Stimulated activated memory B cell treated with anti-CD40 and anti-IgM and Interleukin-4, amounts not matched to agents 10 μg/mL and 1 μg/mL and 100 μg/mL, for 72 hours (primary cell): ENCODE results near the gene SYT11.

Experiments used
- ATAC-seq: fragments of 150-1000 bp; cut with Tn5 transposase; 2 replicates; pipeline ENCODE4 v1.10.0; 2021
- H3K27ac Mint-ChIP-seq: one replicate; pipeline ENCODE4 v1.8.0; 2022; ENCODE audit warnings: mild to moderate bottlenecking, mixed read lengths
- H3K27me3 Mint-ChIP-seq: one replicate; pipeline ENCODE4 v1.8.0; 2022; ENCODE audit warnings: mixed read lengths
- H3K36me3 Mint-ChIP-seq: one replicate; pipeline ENCODE4 v1.8.0; 2022; ENCODE audit warnings: mixed read lengths
- H3K4me1 Mint-ChIP-seq: one replicate; pipeline ENCODE4 v1.8.0; 2022; ENCODE audit warnings: mixed read lengths
- H3K4me3 Mint-ChIP-seq: one replicate; pipeline ENCODE4 v1.8.0; 2022; ENCODE audit warnings: mild to moderate bottlenecking, moderate library complexity, mixed read lengths
- H3K9me3 Mint-ChIP-seq: one replicate; pipeline ENCODE4 v1.8.0; 2022; ENCODE audit warnings: mixed read lengths

SYT11 gene

DNA sequence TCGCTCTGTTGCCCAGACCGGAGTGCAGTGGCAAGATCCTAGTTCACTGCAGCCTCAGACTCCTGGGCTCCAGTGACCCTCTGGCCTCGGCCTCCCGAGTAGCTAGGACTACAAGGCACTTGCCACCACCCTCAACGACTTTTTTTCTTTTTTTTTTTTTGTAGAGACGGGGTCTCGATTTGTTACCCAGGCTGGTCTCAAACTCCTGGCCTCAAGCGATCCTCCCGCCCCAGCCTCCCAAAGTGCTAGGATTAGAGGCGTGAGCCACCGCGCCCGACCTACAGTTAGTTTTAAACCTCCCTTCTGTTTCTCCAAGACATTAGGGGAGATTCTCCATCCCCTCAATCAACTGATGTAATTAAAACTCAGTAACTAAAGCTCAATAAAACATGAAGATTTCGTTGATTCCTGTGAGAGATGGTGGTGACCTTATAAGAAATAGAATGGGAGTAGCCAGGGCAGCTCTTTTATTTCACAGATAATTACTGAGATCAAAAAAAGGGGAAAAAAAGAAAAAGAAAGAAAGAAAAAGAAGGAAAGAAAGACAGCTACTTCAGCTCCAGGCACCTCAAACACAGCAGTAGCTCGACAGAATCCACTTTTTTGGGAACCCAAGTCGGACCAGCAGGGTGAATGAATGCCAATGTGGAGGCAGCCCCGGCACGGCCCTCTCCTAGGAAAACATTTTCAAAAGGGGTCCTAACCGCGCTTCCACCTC lies 3.0 kb upstream of the SYT11 start:
- Mint-ChIP-seq H3K27me3 (peaks cover 7% of the 10 kb centered on the region), H3K9me3 (no peaks in the 10 kb centered on the region), H3K4me3 (peak overlapping the region; percentile 99), H3K4me1 (peaks cover 63% of the 10 kb centered on the region), H3K27ac (peak overlapping the region; percentile 95), H3K36me3 (peaks cover 29% of the 10 kb centered on the region)
- no peak for ATAC-seq

- peaks cover 14% of the 10 kb centered on the region for H3K27me3 Mint-ChIP-seq
- H3K9me3 Mint-ChIP-seq, result no peaks in the 10 kb centered on the region
- peaks cover 54% of the 10 kb centered on the region for H3K4me1 Mint-ChIP-seq
- H3K4me3 Mint-ChIP-seq, result peak within 1 kb of the TSS; percentile 99
- H3K27ac Mint-ChIP-seq, result peak within 1 kb of the TSS; percentile 95
- ATAC-seq, result peak; percentile 83
- peaks cover 23% of the 10 kb centered on the region for H3K36me3 Mint-ChIP-seq
Measured at GRCh38 chr1:155856975-155857930, 2.1 kb upstream of the SYT11 start, which contains the start of gene GON4L. Gene GON4L, minus strand, starts transcription at chr1:155857214. Its CDS starts 3,434 bp downstream, at chr1:155853780.

DNA sequence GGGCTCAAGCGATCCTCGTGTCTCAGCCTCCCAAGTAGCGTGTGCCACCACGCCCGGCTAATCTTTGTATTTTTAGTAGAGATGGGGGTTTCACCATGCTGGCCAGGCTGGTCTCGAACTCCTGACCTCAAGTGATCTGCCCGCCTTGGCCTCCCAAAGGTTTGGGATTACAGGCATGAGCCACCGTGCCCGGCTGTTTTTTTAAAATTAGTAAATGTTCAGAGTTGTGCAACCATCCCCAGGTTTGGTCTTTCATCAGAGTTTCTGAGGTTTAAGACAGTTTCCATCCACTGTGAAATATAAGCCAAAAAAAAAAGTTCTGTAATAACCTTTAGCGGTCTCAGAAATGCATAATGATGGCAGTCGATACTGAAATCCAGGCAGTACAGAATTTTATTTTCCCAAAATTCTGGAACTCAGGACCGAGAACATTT lies 550 bp upstream of the SYT11 start:
- Mint-ChIP-seq H3K27ac (peak overlapping the region; percentile 95), H3K36me3 (peaks cover 11% of the 10 kb centered on the region), H3K4me1 (peaks cover 44% of the 10 kb centered on the region), H3K9me3 (no peaks in the 10 kb centered on the region), H3K27me3 (peaks cover 21% of the 10 kb centered on the region), H3K4me3 (peak overlapping the region; percentile 86)
- peak; percentile 25 for ATAC-seq

DNA sequence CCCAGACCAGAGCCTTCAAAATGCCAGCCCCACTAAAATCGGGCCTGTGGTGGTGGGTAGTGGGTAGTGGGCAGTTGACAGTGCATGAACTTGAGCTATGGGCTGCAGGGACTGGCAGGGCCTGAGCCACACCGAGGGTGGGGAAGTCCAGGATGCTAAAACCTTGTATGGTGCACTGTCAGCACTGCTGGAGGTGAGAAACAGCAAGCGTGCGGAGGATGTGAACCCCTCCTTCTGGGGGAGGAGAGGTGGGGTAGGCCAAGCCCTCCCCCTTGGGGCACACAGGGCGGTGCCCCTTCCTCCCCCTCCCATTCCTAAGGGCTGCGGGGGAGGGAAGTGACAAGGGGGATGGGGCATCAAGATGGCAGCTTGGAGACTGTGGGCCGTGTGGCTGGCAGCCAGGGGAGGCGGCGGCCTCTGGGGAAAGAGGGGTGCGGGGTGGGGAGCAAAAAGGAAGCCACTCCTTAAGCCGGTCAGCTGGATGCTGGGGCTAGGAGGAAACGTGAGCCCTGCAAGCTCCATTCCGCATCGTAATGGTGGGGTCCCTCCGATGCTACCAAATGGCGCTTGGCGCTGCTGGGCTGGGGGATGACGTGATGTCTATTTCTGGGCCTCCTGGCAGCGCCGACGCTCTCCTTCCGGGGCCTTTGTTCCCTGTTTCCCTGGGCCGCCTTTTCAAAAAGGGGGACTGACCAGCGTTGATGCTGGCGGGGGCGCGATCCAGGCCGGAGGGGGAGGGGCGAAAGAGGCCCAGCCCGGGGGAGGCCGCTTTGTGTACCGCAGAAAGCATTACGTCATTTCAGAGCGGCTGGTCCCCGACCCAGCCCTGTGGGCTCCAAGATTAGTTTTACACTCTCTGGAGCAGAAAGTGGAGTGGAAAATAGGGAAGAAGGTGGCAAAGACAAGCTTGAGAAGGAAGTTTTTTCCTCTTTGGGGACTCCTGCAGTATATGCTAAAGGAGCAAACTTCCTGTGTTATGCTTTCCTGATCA lies 809 bp downstream of the SYT11 start:
- ATAC-seq, result peak; percentile 47
- Mint-ChIP-seq H3K4me3 (peak overlapping the region; percentile 86), H3K27ac (peak overlapping the region; percentile 95), H3K36me3 (peaks cover 2% of the 10 kb centered on the region), H3K4me1 (peaks cover 42% of the 10 kb centered on the region), H3K27me3 (peaks cover 21% of the 10 kb centered on the region), H3K9me3 (no peaks in the 10 kb centered on the region)

GRCh38 chr1:155860970-155861510 lies 1.7 kb downstream of the SYT11 start:
- Mint-ChIP-seq H3K4me3 (no peak overlapping the region), H3K9me3 (no peaks in the 10 kb centered on the region), H3K36me3 (no peaks in the 10 kb centered on the region), H3K27me3 (peaks cover 21% of the 10 kb centered on the region), H3K27ac (no peak overlapping the region), H3K4me1 (peaks cover 37% of the 10 kb centered on the region)
- ATAC-seq, result no peak

DNA sequence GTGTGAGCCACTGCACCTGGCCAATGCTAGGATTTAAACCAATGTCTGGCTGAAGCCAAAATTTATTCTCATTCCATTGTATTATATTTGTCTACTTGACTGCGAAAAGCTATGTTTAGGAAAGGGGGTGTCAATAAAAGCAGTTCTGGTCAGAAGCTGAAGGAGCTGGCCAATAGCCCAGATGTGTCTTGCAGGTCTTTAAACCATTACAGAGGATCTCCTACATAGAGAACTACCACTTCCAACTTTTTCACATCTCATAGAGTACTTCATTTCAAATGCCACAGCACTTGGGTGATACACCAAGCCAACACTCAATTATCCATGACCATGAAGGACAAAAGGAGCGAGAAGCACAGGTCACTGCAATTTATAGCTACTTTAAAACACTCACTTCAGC lies 2.5 kb downstream of the SYT11 start:
- peaks cover 28% of the 10 kb centered on the region for H3K4me1 Mint-ChIP-seq
- no peaks in the 10 kb centered on the region for H3K9me3 Mint-ChIP-seq
- H3K27ac Mint-ChIP-seq, result no peak overlapping the region
- no peak for ATAC-seq
- no peaks in the 10 kb centered on the region for H3K36me3 Mint-ChIP-seq
- H3K4me3 Mint-ChIP-seq, result no peak overlapping the region
- H3K27me3 Mint-ChIP-seq, result peaks cover 21% of the 10 kb centered on the region

GRCh38 chr1:155864393-155864792 lies 5.0 kb downstream of the SYT11 start:
- H3K27me3 Mint-ChIP-seq, result peaks cover 21% of the 10 kb centered on the region
- no peak overlapping the region for H3K4me3 Mint-ChIP-seq
- peaks cover 8% of the 10 kb centered on the region for H3K4me1 Mint-ChIP-seq
- H3K9me3 Mint-ChIP-seq, result no peaks in the 10 kb centered on the region
- H3K36me3 Mint-ChIP-seq, result no peaks in the 10 kb centered on the region
- H3K27ac Mint-ChIP-seq, result no peak overlapping the region
- ATAC-seq, result no peak

- no peaks in the 10 kb centered on the region for H3K9me3 Mint-ChIP-seq
- no peak for ATAC-seq
- H3K27ac Mint-ChIP-seq, result no peak overlapping the region
- peaks cover 2% of the 10 kb centered on the region for H3K27me3 Mint-ChIP-seq
- no peaks in the 10 kb centered on the region for H3K36me3 Mint-ChIP-seq
- no peak overlapping the region for H3K4me3 Mint-ChIP-seq
- no peaks in the 10 kb centered on the region for H3K4me1 Mint-ChIP-seq
Measured at GRCh38 chr1:155867766-155868165, 8.4 kb downstream of the SYT11 start.

- no peaks in the 10 kb centered on the region for H3K36me3 Mint-ChIP-seq
- ATAC-seq, result no peak
- no peak overlapping the region for H3K27ac Mint-ChIP-seq
- H3K4me1 Mint-ChIP-seq, result no peaks in the 10 kb centered on the region
- H3K27me3 Mint-ChIP-seq, result no peaks in the 10 kb centered on the region
- H3K4me3 Mint-ChIP-seq, result no peak overlapping the region
- H3K9me3 Mint-ChIP-seq, result no peaks in the 10 kb centered on the region
Measured at GRCh38 chr1:155871390-155871789, 12.0 kb downstream of the SYT11 start.

DNA sequence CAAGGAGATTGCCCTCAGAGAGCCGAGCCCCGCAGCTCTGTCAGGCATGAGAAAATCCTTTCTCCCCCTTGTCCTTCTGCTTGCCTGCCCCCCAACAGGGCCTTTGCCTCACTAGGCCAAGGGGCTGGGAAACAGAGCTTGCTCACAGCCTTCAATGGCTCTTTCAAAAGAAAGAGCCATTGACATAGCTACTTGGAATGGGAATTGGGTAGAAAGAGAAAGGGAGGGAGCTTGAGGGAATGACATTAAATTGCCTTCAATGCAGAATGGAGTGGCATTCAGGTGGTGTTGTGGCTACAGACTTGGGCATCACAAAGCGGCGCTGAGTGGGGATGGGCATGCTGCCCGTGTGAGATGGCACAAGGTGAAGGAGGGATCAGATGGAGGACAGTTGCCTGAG lies 13.2 kb downstream of the SYT11 start:
- Mint-ChIP-seq H3K4me3 (no peak overlapping the region), H3K27ac (no peak overlapping the region), H3K9me3 (no peaks in the 10 kb centered on the region), H3K36me3 (no peaks in the 10 kb centered on the region), H3K27me3 (no peaks in the 10 kb centered on the region), H3K4me1 (no peaks in the 10 kb centered on the region)
- ATAC-seq, result no peak

GRCh38 chr1:155873860-155874259 lies 14.5 kb downstream of the SYT11 start:
- Mint-ChIP-seq H3K9me3 (no peaks in the 10 kb centered on the region), H3K27ac (no peak overlapping the region), H3K27me3 (no peaks in the 10 kb centered on the region), H3K4me1 (no peaks in the 10 kb centered on the region), H3K36me3 (no peaks in the 10 kb centered on the region), H3K4me3 (no peak overlapping the region)
- ATAC-seq, result no peak

DNA sequence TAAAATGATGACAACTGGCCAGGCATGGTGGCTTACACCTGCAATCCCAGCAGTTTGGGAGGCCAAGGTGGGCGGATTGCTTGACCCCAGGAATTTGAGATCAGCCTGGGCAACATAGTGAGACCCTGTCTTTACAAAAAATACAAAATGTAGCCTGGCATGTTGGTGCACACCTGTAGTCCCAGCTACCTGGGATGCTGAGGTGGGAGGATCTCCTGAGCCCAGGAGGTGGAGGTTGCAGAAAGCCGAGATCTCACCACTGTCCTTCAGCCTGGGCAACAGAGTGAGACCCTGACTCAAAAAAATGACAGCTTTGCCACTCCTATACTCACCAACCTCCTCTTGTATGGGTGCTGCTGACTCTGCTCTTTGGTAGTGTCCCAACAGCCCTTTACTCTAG lies 18.6 kb downstream of the SYT11 start:
- Mint-ChIP-seq H3K27me3 (no peaks in the 10 kb centered on the region), H3K4me3 (no peak overlapping the region), H3K9me3 (no peaks in the 10 kb centered on the region), H3K27ac (no peak overlapping the region), H3K36me3 (no peaks in the 10 kb centered on the region), H3K4me1 (peaks cover 6% of the 10 kb centered on the region)
- ATAC-seq, result no peak

- H3K36me3 Mint-ChIP-seq, result no peaks in the 10 kb centered on the region
- no peaks in the 10 kb centered on the region for H3K9me3 Mint-ChIP-seq
- no peak overlapping the region for H3K4me3 Mint-ChIP-seq
- H3K4me1 Mint-ChIP-seq, result peaks cover 6% of the 10 kb centered on the region
- H3K27ac Mint-ChIP-seq, result no peak overlapping the region
- no peaks in the 10 kb centered on the region for H3K27me3 Mint-ChIP-seq
- no peak for ATAC-seq
Measured at GRCh38 chr1:155880251-155880650, 20.9 kb downstream of the SYT11 start.

- Mint-ChIP-seq H3K4me3 (no peak overlapping the region), H3K4me1 (peaks cover 6% of the 10 kb centered on the region), H3K36me3 (no peaks in the 10 kb centered on the region), H3K9me3 (no peaks in the 10 kb centered on the region), H3K27me3 (no peaks in the 10 kb centered on the region), H3K27ac (no peak overlapping the region)
- no peak for ATAC-seq
Measured at GRCh38 chr1:155880950-155881349, 21.6 kb downstream of the SYT11 start.
